ENCODE measurements around the gene PDE4B.

The PDE4B gene

DNA sequence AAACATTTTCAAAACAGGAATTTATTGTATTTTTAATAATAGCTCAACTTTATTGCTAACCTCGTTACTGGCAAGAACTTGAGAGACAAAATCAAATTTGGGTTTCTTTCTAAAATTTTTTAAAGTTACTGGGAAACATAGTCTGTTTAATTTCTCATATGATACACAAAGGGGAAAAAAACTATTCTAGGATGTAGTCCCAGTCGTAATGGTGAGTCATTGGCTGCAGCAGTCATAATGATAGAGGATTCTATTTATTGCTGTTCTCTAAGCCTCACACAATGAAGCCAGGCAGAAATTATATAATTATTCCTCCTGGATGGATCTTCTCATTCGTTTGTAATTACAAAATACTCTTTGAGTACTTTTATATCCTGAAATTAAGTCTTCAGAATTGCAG is 414.8 kb downstream of the PDE4B start:
- DNase-seq = no peak

DNA sequence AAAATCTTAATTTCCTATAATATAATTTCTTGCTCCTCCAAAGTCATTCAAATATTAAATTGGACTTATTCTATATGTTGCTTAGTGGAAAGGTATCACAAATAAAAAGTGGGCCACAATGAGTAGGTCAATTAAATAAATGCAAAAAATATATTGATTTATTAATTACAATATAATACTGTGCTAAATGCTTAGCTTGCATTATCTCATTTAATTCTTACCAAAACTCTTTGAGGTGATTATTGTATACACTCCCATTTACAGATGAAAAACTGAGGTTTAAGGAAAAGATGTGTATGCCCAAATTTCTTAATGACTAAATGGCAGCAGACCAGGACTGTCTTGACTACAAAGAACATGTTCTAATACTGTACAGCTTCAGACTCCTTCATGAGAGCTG is 415.9 kb downstream of the PDE4B start:
- DNase-seq = no peak

- no peak for DNase-seq
Observed at GRCh38 chr1:66210635-66211244, 418.0 kb downstream of the PDE4B start.

DNA sequence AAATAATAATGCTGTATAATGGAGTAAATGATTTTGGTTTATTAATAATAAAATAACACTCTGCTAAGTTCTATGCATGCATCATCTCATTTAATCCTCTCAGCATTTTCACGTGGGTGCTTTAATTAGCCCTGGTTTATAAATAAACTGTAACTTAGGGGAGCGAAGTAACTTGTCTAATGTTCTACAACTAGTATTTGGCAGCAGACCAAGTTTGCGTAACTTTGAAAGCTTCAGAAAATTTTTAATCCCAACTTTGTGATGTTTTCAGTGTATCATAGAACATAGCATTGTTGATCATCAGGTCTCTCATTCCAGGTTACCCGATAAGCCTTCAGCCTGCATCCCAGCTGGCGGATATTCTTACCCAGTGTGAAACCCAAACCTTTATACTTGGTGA is 418.8 kb downstream of the PDE4B start:
- no peak for DNase-seq

GRCh38 chr1:66213491-66213890 is 420.8 kb downstream of the PDE4B start:
- DNase-seq = no peak

DNA sequence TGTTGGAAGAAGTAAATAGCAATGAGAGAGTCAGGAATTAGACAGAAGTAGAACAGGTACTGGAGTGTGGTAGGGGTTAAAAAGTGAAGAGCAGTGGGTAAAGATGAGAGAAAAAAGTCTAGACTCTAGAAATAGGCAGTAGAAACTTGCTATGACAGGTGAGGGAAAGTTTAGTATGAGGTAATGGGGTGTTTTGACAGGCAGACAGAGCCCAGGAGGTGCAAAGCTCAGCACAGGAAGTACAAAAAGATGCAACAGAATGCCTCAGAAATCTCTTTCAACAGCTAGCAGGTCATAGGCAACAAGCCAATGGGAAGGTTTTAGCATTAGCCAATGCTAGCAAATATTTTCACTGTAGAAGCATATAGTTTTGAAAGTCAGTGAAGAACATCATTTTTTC is 422.2 kb downstream of the PDE4B start:
- peak; percentile 17 for DNase-seq

DNA sequence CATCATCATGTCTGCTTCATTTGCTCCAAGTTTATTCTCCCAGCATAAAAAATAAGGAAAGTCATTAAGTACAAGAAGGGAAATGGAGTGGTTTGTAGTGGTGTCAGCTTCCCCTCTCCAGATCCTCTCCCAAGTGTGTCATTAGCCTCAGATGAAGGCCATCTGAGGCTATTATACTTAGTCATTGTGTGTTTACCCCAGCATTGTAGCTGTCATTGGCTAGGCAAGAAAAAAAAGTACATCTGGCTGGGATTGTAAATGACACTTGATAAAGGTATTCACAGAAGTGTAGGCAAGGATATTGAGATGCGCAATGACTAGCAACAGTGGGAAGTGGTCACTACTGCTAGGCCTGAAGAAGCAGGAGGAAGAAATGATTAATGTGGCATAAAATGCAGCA is 424.3 kb downstream of the PDE4B start:
- no peak for DNase-seq

DNA sequence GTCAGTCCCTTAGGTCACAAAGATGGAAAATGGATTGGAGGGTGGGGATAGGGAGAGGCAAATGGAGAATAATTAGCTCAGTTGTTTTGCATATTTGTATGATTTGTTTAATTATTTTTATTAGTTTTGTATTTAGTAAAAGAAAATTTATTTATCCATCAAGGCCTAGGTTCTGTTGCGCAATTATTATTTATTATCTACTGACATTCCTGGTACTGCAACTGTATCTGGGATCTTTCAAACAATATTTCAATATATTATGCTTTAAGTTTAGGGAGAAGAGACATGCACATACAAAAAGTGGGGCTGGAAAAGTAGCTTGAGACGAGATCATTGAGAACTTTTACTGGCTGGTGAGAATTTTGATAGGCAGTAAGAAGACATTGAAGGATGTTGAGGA is 424.9 kb downstream of the PDE4B start:
- no peak for DNase-seq

DNA sequence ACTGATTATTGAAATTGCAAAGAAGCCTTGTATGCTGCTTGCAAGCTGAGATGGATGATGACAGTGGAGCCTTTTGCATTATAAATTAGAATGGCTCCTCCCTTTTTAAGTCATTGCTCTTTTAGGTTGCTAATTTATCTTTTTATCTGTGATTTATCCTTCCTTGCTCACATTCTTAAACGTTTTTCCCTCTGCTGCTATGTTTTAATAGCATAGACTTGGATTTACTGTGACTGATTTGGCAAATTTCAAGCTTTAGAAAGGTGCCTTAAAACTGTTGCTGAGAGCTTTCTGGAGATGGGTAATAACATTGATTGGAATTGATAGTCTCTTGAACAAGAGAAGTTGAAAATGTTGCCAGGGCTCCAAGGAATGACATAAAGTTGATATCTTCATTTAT is 427.8 kb downstream of the PDE4B start:
- DNase-seq = no peak

DNA sequence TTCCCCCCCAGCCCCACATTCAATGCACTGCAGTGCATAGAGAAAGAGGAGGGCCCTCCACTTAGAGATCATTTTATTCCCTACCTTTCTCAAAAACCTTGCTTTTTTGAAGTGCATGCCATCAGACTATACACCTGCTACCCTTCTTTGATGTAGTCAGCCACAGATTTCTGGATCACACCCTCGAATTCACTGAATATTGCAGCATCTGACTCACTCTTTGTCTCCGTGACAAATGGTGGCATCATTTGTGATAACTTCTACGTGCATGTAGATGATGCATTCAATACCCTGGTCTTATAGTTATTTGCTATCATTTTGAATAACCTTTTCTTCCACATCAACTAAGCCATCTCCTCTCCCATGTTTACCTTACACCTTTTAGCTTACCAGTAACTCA is 431.0 kb downstream of the PDE4B start:
- no peak for DNase-seq

DNA sequence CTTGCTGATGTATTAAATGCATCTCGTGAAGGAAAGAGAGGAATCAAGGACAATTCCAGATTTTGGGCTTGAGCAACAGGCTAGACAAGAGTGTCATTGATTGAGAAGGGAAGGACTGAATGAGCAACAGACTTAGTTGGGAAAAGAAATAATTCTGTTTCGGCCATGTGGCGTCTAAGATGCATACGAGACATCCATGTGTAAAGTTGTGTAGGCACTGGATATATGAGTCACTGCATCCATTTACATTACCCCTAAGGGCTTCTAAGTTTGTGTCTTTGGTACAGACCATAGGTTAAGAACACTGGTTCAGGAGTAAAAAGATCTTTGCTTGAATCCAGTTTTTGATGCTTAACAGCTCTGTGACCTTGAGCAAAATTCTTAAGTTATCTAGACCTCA is 434.3 kb downstream of the PDE4B start:
- no peak for DNase-seq

DNA sequence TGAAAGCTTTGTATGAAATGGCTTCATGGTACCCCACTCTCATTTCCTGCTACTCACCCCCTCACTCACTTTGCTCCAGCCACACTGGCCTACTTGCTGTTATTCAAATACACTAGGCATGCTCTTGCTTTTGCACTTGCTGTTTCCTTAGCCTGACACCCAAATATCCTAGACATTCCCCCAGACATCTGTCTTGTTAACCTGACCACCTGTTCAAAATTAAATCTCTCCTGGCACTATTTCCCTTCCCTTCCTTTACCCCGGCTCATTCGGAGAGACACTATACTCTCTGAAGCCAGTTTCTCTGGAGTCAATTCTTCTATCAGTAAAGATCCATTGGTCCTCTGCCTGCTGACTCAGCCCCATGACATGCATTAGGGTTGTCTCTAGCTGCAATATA is 435.3 kb downstream of the PDE4B start:
- no peak for DNase-seq

GRCh38 chr1:66231217-66231616 is 438.5 kb downstream of the PDE4B start:
- DNase-seq = no peak

DNA sequence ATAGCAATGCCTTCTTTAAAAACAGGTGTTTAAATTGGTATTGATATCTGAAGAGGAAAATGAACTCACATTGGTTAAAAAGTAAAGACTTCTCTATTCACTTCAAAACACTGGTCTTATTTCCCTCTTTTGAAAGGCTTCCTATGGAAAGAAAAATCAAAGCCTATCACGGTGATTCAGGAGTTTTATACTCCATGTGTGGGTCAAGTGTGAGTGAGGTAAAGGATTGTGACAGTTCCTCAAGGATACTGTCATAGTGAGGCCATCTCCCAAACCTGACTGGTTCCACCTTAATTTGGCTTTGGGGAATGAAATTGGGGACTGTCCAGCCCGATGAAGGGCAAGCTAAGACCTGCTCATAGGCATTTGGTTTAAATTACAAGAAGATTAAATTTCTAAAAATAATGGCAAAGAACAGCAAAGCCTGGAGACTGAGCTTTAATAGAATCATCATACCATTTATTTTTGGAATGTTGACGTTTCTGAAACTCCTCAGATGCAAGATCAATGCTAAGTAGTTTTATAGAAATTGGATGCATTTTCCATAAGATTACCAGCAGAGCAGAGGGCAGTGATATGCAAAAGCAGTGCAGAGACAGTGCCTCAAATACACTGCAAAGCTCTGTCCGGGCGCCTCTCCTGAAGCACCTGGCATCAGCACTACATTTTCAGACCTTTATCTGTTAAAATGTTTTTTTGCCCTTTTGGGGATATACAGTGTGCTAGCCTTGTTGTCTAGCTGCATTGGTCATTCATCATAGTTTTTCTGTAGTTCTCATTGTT is 439.2 kb downstream of the PDE4B start:
- no peak for DNase-seq

- DNase-seq = no peak
Observed at GRCh38 chr1:66237042-66237441, 444.3 kb downstream of the PDE4B start.

DNA sequence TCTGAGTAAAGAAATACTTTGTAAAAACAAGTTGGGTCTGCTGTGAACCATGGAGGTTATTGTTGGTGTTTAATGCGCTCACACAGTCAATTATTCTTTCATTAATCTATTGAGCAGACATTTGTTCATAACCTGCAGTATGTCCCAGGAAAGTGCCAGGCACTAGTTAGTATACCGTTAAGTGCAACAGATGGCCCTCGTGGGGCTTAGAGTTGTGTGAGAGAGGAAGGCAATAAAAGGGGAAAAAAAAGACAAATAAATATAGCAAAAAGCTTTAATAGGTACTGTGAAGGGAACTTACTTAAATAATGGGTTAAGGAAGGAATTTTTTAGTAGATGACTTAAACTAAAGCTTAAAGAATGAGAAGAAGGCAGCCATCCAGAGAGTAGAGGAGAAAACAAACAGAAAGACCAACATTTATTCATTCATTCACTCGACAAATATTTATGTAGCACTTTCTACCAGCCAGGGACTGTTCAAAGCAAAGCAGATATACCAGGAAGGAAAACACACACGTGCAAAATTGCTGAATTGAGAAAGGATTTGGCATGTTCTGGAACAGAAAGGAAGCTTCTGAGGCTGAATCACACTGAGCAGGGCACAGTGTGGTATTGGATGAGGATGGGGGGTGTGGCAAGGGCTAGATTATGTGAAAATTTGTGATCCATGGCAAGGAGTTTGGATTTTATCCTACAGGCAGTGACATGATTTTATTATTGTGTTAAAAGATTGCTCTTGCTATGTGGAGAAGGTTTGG is 445.2 kb downstream of the PDE4B start:
- DNase-seq = no peak

DNA sequence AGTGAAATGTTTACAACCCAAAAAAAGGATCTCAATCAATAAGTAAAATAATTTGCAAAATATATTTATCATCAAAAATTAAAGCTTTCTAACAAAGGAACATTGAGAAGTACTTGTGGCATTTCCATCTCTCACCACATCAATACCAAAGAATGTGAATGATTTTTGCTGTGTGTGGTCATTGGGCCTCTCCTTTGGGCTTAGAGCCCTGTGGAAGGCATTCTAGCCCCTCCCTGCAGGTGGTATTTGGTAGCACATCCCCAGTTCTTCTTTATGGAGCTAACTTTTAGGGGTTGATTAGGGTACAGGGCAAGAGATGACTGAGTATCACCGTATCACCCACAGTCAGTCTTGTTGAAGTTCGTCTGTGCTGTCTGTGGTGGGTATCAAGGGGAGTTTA is 447.1 kb downstream of the PDE4B start:
- DNase-seq = no peak

DNA sequence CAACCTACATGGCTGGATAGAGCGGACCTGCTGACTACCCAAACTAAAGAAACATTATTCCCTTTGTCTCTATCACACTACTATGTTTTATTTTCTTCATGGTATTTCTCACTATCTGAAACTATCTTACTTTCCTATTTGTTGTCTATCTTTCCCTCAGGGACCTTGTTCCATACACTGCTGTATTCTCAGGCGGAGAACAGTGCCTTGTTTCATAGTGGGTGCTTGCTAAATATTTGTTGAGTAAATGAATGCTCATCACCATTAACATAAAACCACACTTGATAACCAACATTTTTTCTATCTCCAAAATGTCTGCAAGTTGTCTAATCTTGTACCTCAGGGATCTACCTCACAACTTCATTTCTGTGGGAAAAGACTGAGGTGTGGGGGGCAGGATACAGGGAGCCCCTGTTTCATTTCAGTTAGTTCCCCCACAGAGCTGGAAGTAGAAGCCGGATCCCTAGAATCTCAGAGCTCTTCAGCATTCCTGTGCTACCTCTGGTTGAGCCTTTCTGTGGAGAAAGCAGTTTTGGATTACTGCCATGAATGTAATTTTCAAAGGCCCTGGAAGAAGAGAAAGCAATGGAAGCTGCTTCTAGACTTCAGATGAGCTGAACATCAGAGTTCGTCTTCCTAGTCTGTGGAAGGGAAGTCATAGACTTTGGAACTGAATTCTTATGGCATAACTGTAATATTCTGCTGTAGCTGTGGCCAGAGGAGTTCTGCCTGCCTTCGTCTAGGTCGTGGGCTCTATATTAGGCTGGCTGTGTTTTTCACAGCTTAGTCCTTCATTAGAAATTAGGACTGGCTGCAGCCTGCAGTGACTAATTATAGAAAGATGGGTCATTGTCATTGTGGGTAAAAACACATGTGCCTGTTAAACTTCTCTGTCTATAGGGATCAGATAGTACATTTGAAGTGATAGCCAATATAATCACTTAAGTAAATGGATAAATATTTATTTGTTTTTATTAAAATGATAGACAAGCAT is 448.1 kb downstream of the PDE4B start:
- no peak for DNase-seq

DNA sequence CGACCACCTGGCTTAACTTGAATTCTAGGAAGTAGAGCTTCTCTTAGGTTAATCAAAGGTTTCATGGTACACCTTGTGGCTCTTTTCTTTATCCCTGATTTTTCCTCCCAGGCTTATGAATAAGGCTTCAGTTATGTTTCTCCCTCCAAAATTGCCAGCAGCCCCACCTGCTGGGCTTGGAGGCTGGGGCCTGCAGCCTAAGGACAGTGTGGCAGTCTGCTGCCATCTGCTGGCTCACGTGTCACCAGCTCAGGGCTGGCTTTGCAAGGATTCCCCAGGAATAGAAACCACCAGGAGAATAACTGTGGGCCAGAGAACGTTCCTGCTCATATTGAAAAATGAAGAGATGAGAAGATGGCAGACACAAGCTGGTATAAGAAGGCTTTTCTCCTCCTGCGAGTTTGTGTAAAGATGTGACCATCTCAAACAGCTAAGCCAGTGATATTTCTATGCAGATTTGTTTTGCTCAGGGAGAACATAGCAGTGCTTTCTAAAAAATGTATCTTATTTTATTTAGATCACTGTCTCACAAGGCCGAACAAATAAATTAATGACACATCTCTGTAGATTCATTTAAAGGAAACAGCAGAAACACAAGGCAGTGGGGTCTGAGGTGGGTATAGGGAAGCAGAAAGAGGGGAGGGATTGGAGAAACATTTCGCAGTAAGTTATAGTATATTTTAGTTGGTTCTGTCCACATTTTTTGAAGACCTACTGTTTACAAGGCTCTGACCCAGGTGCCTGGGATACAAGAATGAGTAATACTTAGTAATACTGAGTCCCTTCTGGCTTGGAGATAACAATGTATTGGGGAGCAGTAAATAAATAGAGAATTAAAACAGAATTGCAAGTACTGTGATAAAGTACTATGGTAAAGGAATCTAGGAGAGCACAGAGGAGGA is 450.2 kb downstream of the PDE4B start:
- peak; percentile 77 for DNase-seq

DNA sequence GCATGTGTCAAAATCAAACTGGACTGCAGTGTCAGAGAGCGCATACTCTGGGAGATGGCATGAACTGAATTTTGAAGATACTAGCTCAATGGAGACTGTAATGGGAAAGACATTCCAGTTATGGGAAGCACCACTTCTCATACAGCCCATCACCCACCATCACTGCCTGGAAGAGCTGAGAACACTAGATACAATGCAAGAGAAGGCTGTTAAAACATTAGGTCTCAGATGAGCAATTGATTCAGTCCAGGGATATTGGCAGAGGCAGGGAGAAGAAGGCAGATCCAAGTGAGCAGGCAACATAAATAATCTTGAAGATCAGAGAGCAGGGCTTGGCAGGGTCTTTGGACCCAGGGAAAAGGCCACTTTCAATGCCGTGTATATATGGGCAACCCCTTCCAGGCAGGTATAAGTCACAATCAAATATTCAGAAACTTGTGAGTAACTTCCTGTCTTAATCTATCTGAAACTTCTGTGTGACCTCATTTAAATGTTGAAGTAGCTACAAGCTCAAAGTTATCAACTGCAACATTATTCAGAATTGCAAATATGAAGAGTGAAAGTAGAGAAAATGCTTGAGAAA is 450.9 kb downstream of the PDE4B start:
- no peak for DNase-seq

DNA sequence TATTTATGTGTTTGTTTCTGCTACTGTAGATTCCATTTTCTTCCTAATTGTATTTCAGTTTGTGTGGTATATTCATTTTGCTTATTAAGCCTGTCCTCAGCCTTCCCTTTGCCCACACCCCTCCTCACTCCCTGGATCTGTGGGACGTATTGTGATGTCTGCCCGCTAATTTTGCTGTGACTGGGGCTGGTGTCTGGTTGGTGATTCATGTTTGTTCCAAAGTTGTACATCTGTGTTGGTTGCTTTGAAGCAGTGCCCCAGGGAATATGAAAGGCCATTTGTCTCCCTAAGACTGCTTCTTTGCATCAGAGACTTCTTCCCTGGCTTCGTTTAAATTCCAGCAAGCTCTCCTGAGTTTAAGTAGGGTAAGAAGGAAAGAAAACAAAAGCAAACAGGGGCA is 451.7 kb downstream of the PDE4B start:
- no peak for DNase-seq
